DND-41 (cell line): ENCODE data around the gene RHOT1.
"Not testable (repeated sequence)": the region's sequence is repeated elsewhere in the genome, so short reads cannot be mapped to it uniquely, and the experiment has no call there.

Experiments used
- EZH2 ChIP-seq: IDR thresholded peaks from 3 replicates; pipeline ENCODE4 v1.6.1; 2012; ENCODE audit warnings: borderline replicate concordance, low read depth, mild to moderate bottlenecking, moderate library complexity, low read length, inconsistent platforms; ENCODE audit not compliant: severe bottlenecking
- TF ChIP-seq, protein P1 (sequence below): IDR thresholded peaks from 2 replicates; pipeline ENCODE4 v1.5.1; 2012; ENCODE audit warnings: borderline replicate concordance, low read length, moderate library complexity, mild to moderate bottlenecking; ENCODE audit not compliant: poor library complexity, severe bottlenecking; ENCODE audit errors: extremely low read depth

DNA sequence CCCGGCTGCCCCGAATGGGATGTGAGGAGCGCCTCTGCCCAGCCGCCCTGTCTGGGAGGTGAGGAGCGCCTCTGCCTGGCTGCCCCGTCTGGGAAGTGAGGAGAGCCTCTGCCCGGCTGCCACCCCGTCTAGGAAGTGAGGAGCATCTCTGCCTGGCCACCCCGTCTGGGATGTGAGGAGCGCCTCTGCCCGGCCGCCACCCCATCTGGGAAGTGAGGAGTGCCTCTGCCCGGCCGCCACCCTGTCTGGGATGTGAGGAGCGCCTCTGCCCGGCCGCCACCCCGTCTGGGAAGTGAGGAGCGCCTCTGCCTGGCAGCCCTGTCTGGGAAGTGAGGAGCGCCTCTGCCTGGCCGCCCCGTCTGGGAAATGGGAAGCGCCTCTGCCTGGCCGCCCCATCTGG, 36.4 kb downstream of the RHOT1 start:
- TF ChIP-seq, protein P1, sequence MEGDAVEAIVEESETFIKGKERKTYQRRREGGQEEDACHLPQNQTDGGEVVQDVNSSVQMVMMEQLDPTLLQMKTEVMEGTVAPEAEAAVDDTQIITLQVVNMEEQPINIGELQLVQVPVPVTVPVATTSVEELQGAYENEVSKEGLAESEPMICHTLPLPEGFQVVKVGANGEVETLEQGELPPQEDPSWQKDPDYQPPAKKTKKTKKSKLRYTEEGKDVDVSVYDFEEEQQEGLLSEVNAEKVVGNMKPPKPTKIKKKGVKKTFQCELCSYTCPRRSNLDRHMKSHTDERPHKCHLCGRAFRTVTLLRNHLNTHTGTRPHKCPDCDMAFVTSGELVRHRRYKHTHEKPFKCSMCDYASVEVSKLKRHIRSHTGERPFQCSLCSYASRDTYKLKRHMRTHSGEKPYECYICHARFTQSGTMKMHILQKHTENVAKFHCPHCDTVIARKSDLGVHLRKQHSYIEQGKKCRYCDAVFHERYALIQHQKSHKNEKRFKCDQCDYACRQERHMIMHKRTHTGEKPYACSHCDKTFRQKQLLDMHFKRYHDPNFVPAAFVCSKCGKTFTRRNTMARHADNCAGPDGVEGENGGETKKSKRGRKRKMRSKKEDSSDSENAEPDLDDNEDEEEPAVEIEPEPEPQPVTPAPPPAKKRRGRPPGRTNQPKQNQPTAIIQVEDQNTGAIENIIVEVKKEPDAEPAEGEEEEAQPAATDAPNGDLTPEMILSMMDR = not testable (repeated sequence)
- TF ChIP-seq EZH2 = not testable (repeated sequence)
